ENCODE results near the gene PLAC9.

The PLAC9 gene

GRCh38 chr10:80160361-80161320 lies 28.1 kb downstream of the PLAC9 start:
- no peak for DNase-seq (ENCODE audit: low spot score)

GRCh38 chr10:80161321-80162083 lies 29.0 kb downstream of the PLAC9 start:
- DNase-seq (ENCODE audit: low spot score): no peak

- no peak for DNase-seq (ENCODE audit: low spot score)
These were observed 31.3 kb downstream of the PLAC9 start for GRCh38 chr10:80163741-80164341.

- no peak for DNase-seq (ENCODE audit: low spot score)
These were observed 32.1 kb downstream of the PLAC9 start for GRCh38 chr10:80164596-80164995.

GRCh38 chr10:80165173-80165572 lies 32.6 kb downstream of the PLAC9 start:
- DNase-seq (ENCODE audit: low spot score): no peak

GRCh38 chr10:80166581-80167470 lies 34.3 kb downstream of the PLAC9 start:
- no peak for DNase-seq (ENCODE audit: low spot score)

GRCh38 chr10:80167471-80168161 lies 35.1 kb downstream of the PLAC9 start:
- DNase-seq (ENCODE audit: low spot score): no peak

- no peak for DNase-seq (ENCODE audit: low spot score)
These were observed 35.6 kb downstream of the PLAC9 start for GRCh38 chr10:80168162-80168511.

GRCh38 chr10:80168679-80169380 lies 36.3 kb downstream of the PLAC9 start:
- DNase-seq (ENCODE audit: low spot score): peak; percentile 24

- DNase-seq (ENCODE audit: low spot score): no peak
These were observed 37.5 kb downstream of the PLAC9 start for GRCh38 chr10:80170026-80170425.

GRCh38 chr10:80170641-80171040 lies 38.1 kb downstream of the PLAC9 start:
- DNase-seq (ENCODE audit: low spot score): no peak

- DNase-seq (ENCODE audit: low spot score): no peak
These were observed 38.7 kb downstream of the PLAC9 start for GRCh38 chr10:80171248-80171660.

GRCh38 chr10:80172896-80173295 lies 40.4 kb downstream of the PLAC9 start:
- no peak for DNase-seq (ENCODE audit: low spot score)

GRCh38 chr10:80173466-80173865 lies 40.9 kb downstream of the PLAC9 start:
- DNase-seq (ENCODE audit: low spot score): no peak

- no peak for DNase-seq (ENCODE audit: low spot score)
These were observed 42.3 kb downstream of the PLAC9 start for GRCh38 chr10:80174641-80175395.

GRCh38 chr10:80176526-80176925 lies 44.0 kb downstream of the PLAC9 start:
- no peak for DNase-seq (ENCODE audit: low spot score)

GRCh38 chr10:80177781-80178636 lies 45.5 kb downstream of the PLAC9 start:
- DNase-seq (ENCODE audit: low spot score): no peak

GRCh38 chr10:80182986-80183385 lies 50.5 kb downstream of the PLAC9 start:
- DNase-seq (ENCODE audit: low spot score): no peak

GRCh38 chr10:80183436-80183835 lies 50.9 kb downstream of the PLAC9 start:
- no peak for DNase-seq (ENCODE audit: low spot score)
